HG03103 (cell line): Measurements from ENCODE around the gene NOXO1.

Experiments used
- ATAC-seq: cut with Tn5 transposase; IDR thresholded peaks from one replicate; pipeline ENCODE4 v1.9.1; 2021; ENCODE audit warnings: low read depth; ENCODE audit not compliant: unreplicated experiment

Gene NOXO1

GRCh38 chr16:1998360-1998835 lies 17.1 kb upstream of the NOXO1 start:
- no peak for ATAC-seq

DNA sequence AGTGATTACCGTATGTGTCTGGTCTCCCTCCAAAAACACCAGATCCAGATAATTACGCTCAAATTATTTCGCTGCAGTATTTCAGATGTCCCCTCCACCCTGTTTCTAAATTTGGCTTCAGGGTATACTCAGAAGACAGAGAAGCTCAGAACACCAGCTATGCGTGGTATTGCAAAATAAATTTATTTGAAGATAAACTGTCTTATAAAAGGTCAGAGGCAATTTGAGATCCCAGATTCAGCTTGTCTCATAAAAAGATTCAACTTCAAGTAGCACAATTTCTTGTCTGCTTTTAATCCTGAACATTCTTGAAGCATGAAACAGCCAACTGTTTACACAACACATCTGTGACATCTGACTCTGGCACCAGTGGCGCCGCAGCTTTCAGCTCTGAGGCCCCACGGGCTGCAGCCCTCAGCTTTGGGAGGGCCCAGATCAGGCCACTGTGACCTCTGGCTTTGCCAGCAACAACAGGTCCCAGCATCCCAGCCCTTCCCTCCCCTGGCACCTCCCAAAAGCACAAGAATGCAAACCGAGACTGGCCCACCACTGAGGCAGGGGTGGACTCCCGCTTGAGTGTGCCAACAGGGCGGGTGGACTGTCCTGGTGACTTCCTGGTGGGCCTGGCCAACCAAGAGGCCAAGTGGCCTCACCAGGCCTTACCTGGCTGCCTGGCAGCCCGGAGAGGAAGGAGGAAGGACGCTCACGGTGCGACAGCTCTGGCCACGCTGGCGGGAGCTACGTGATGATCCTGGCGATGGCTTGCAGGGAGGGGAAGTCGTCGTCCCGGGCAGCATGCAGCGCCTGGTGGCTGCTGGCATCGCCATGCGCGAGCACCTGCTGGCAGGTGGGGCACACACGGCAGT lies 16.5 kb upstream of the NOXO1 start:
- no peak for ATAC-seq

GRCh38 chr16:1993731-1994131 lies 12.5 kb upstream of the NOXO1 start:
- ATAC-seq, result no peak

GRCh38 chr16:1992704-1993317 lies 11.5 kb upstream of the NOXO1 start:
- ATAC-seq, result no peak

DNA sequence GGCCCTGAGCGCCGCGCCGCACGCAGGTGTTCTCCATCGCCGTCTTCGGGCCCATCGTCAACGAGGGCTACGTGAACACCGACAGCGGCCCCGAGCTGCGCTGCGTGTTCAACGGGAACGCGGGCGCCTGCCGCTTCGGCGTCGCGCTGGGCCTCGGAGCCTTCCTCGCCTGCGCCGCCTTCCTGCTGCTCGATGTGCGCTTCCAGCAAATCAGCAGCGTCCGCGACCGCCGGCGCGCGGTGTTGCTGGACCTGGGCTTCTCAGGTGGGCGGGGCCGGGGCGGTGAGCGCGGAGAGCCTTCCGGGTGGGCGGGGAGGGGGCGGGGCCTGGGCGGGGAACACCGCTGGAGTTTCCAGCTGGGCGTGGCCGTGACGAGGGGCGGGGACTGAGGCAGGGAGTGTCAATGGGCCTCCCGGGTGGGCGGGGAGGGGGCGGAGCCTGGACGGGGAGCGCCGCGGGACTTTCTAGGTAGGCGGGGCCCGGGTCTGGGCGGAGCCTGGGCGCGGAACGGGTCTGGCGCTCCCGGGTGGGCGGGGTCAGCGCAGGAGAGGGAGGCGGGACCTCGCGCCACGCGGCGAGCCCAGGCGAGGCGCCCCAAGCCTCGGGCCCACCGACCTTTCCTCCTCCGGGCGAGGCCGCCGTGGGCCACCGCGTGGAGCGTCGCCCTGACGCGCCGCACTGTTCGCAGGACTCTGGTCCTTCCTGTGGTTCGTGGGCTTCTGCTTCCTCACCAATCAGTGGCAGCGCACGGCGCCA lies 10.9 kb upstream of the NOXO1 start:
- peak; percentile 44 for ATAC-seq

DNA sequence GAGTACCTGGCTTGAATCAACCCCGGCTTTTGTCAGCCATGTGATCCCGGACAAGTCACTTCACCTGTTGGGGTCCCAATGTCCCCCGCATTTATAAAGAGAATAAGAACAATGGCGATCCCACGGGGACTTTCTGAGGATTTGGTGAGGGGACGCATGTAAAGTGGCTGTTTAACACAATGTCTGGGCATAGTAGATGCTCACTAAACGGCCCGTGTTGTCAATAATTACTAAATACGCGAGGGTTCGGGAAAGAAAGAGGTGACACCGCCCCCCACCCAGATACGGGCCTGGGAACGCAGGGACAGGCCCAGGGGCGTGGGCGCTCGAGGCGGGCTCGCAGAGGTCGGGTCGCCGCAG lies 10.3 kb upstream of the NOXO1 start:
- peak; percentile 8 for ATAC-seq

DNA sequence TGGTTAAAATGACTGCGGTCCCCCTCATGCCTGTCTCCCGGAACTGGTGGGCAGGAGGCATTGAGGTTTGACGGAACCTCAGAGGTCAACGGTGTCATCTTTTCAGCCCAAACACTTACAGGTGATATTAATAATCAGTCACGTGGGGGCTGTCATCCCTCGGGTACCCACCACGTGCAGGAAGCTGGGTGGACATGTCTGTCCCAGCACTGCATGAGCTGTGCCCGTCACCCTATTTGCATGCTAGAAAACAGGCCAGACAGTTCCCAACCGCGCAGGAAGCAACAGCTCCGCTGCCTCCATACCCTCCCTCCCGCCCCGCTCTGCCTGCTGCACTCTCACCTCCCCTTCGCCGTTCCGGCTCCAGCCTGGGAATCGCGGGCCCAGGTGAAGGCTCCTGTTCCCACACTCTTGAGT lies 9.9 kb upstream of the NOXO1 start:
- no peak for ATAC-seq

GRCh38 chr16:1990351-1991134 lies 9.3 kb upstream of the NOXO1 start:
- ATAC-seq, result no peak

DNA sequence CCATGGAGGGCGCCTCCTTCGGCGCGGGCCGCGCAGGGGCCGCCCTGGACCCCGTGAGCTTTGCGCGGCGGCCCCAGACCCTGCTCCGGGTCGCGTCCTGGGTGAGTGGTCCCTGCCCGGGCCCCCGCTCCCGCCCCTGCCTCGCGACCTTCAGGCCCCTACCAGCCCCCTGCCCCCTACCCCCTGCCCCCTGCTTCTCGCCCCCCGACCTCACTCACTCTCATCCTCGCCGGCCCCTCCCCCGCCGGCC lies 8.8 kb upstream of the NOXO1 start:
- ATAC-seq, result no peak

- ATAC-seq, result no peak
Measured at GRCh38 chr16:1989209-1990100, 8.2 kb upstream of the NOXO1 start, which contains the start of gene SYNGR3. Gene SYNGR3, plus strand, starts transcription at chr16:1989970. Its CDS starts 133 bp downstream, at chr16:1990103.

DNA sequence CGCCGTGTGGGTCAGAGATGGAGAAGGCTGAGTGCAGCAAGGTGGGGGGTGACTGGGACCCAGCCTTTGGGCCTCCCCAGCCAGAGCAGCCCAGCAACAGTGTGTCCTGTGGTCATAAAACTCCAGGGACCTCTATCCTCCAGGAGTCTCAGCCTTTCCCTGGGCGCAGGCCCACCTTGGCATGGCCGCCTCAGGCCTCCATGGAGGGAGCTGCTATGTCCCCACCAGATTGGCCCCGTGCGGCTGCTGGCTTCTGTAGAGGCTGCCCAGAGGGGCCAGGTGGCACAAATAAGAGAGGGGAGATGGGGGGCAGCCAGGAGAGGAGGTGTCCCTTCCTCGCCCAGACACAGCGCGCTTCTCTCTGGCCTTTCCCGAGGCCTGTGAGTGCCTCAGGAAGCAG lies 5.9 kb upstream of the NOXO1 start:
- ATAC-seq, result no peak

- no peak for ATAC-seq
Measured at GRCh38 chr16:1985466-1986150, 4.3 kb upstream of the NOXO1 start.

DNA sequence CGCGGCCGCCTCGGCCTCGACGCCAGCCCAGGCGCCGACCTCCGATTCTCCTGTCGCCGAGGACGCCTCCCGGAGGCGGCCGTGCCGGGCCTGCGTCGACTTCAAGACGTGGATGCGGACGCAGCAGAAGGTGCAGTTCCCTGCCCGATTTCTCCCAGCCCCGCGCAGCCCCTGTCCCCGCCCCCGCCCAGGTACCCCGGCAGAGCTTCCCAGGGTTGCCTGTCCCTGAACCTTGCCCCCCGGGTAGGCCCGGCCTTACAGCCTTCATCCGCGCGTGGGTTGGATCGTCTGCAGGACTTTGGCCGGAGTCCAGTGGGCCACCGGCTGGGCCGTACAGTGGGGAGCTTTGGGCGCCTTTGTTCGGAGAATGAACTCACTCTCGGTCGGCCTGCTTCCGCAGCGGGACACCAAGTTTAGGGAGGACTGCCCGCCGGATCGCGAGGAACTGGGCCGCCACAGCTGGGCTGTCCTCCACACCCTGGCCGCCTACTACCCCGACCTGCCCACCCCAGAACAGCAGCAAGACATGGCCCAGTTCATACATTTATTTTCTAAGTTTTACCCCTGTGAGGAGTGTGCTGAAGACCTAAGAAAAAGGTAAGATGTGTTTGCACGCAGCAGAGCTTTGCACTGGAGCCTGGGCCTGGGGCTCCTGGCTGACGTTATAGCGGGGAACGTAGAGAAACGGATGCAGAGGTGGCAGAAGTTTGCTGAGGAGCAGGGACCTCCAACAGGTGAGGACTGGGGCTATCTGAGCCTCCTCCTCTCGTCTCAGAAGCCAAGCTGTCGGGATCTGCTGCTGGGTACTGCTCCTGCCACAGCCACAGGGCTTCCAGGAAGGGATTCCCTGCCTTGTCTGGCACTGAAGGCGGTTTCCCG lies 3.3 kb upstream of the NOXO1 start:
- no peak for ATAC-seq

- peak; percentile 72 for ATAC-seq
Measured at GRCh38 chr16:1983544-1984346, 2.5 kb upstream of the NOXO1 start, which contains the start of gene GFER. Gene GFER, plus strand, starts transcription at chr16:1984193. Its CDS starts 26 bp downstream, at chr16:1984219.

DNA sequence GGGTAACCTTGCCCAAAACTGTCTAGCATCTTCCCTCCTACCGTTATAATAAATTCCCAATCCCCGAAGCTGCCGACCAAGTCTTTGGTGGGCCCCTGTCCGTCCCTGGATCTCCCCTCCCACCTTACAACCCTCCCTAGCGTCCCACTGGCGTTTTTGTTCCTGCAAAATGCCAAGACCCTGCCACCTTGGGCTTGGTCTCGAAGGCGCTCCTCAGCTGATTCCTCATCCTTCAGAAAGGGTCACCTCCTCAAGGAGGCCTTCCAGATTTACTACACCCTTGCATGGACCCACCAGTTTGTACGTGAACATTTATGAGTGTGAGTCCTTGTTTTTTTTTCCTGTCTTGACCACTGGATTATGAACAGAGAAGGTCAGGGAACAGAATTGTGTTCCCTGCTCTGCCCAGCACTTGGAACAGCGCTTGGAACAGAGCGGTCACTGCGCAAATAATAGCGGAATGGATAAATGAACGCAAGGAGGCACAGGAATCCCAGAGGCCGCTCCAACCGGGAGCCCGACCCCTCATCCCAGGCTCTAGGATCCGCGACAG lies 1.8 kb upstream of the NOXO1 start:
- ATAC-seq, result no peak

- ATAC-seq, result no peak
Measured at GRCh38 chr16:1982013-1982433, 754 bp upstream of the NOXO1 start.

DNA sequence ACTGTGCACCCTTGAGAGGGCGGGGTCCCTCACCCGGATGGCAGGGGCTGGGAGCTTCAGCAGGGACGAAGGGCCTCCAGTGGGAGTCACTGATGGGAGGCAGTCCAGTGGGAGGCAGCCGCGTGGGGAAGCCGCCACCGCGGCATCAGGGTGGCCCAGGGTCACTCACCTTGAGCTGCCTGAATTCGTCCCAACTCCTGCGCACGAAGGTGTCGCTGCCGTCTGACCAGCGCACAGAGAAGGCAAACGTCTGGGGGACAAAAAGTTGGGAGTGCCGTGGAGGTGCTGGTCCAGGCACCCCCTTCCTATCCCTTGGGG lies 540 bp downstream of the NOXO1 start:
- ATAC-seq, result no peak
